ENCODE measurements around the gene ESR1. TPM values are rescaled to one million over a fixed set of nuclear protein-coding genes. Genes with fewer than 3 reads are reported as not detected.
A peak's percentile ranks its signal among the peaks of the same experiment; 100 is the strongest.
"Not testable (repeated sequence)": the region's sequence is repeated elsewhere in the genome, so short reads cannot be mapped to it uniquely, and the experiment has no call there.

The ESR1 gene
- total and polyA plus RNA-seq, 5 donors, result 0.70 to 3.3 (median 2.1) TPM

DNA sequence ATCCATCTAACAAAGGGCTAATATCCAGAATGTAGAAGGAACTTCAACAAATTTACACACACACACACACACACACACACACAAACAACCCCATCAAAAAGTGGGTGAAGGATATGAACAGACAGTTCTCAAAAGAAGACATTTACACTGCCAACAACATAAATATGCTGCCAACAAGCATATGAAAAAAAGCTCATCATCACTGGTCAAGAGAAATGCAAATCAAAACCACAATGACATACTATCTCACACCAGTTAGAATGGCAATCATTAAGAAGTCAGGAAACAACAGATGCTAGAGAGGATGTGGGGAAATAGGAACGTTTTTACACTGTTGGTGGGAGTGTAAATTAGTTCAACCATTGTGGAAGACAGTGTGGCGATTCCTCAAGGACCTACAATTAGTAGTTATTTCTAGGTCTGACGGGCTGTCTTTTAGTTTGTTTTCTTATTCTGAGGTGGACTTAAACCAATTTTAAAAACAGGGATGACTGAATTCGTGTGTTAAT lies 59.9 kb downstream of the ESR1 start:
- H3K9me3 ChIP-seq (ENCODE audit: control insufficient read depth, low read length); H3K27me3 ChIP-seq (ENCODE audit: control insufficient read depth, insufficient read depth); H3K27ac ChIP-seq (ENCODE audit: low read length); H3K4me1 ChIP-seq (ENCODE audit: control insufficient read depth, insufficient read depth, low read length); DNase-seq; intact Hi-C loops (cut with DNase I); H3K4me3 ChIP-seq (ENCODE audit: low read length); ATAC-seq: not testable (repeated sequence)
- WGBS, result 54% methylated on average over 4 of the region's 4 CpGs

DNA sequence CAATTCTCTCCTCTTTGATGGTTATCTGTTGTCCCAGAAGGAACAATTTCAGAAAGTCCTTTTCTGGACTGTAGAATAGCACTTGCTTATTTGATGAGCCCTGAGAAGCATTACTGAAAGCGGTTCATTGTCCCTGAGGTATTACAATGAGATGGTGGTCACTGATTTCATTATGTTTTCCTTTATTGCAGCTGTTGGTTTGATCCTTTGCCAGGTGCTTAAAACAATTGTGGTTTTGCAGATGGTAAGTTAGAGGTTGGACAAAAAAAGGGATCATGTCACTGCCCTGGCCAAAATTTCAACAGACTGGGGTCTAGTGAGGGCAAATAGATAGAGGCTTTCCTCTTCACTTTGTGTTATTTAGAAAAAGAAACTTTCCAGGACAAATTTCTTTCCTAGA lies 61.9 kb downstream of the ESR1 start:
- H3K27me3 ChIP-seq (ENCODE audit: control insufficient read depth, insufficient read depth), result no peaks in the 10 kb centered on the region
- ATAC-seq, result no peak
- DNase-seq, result no peak
- H3K4me3 ChIP-seq (ENCODE audit: low read length), result no peak overlapping the region
- no peaks in the 10 kb centered on the region for H3K4me1 ChIP-seq (ENCODE audit: control insufficient read depth, insufficient read depth, low read length)
- intact Hi-C loops (cut with DNase I), result no loop called here
- H3K9me3 ChIP-seq (ENCODE audit: control insufficient read depth, low read length), result no peaks in the 10 kb centered on the region
- WGBS, result 46% methylated on average over 1 of the region's 1 CpG
- no peak overlapping the region for H3K27ac ChIP-seq (ENCODE audit: low read length)

DNA sequence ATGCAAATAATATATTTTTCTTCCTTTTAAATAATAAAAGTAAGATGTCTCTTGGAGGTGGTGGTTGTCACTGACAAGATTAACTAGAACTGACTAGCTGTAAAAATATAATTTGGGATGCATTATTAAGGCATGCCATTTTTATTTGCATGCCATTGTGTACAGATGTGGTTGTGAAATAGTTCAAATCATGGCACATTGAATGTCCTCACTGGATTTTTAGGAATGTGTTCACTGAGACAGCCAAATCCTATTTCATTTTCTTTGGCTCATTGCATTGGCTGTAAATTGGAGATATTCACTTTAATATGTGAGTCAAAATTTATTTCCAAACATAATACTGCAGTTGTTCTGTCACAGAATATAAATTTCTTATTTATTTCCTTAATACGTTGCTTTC lies 62.3 kb downstream of the ESR1 start:
- DNase-seq, result no peak
- intact Hi-C loops (cut with DNase I), result no loop called here
- peak in 1 of 2 donors; percentile 74 for ATAC-seq
- H3K27me3 ChIP-seq (ENCODE audit: control insufficient read depth, insufficient read depth), result no peaks in the 10 kb centered on the region
- no peaks in the 10 kb centered on the region for H3K9me3 ChIP-seq (ENCODE audit: control insufficient read depth, low read length)
- H3K4me3 ChIP-seq (ENCODE audit: low read length), result no peak overlapping the region
- WGBS, result 38% methylated on average over 1 of the region's 1 CpG
- no peak overlapping the region for H3K27ac ChIP-seq (ENCODE audit: low read length)
- no peaks in the 10 kb centered on the region for H3K4me1 ChIP-seq (ENCODE audit: control insufficient read depth, insufficient read depth, low read length)

DNA sequence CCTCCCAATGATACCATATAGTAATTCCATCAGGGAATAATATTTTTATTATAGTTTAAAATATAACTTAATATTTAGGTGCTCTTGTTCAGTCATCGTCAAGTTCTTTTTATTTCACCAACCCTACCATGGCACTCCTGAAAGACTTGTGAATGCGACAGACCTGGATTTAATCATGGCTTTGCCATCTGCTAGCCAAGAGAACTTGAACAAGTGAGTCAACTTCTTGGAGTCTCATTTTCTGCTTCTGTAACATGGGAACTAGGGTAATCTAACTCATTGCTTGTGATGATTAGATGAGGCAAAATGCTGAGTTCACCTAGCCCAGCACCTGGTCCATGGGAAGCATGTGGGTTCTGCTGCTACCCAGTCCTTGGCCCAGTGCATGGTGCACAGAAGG lies 62.9 kb downstream of the ESR1 start:
- Histone ChIP-seq H3K4me3 (ENCODE audit: low read length) (no peak overlapping the region), H3K27ac (ENCODE audit: low read length) (no peak overlapping the region), H3K27me3 (ENCODE audit: control insufficient read depth, insufficient read depth) (no peaks in the 10 kb centered on the region), H3K9me3 (ENCODE audit: control insufficient read depth, low read length) (no peaks in the 10 kb centered on the region), H3K4me1 (ENCODE audit: control insufficient read depth, insufficient read depth, low read length) (no peaks in the 10 kb centered on the region)
- WGBS, result 86% methylated on average over 2 of the region's 2 CpGs
- intact Hi-C loops (cut with DNase I), result no loop called here
- DNase-seq, result no peak
- no peak for ATAC-seq

DNA sequence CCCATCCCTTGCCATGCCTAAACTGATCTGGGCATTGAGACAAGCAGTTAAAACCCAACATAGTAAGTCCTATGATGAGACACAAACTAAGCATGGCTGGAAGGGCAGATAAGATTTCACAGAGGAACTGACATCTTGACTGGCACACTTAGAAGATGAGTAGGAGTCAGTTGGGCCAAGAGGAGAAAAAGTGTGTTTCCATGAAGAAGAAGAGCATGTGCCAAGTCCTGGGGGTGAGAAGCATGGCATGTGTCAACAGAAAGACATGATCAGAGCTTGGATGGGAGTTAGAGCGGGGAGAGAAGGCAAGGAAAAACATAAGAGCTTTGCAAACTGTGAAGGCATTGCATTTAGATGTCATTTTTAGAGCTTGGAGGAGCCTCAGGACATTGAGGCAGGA lies 68.0 kb downstream of the ESR1 start:
- DNase-seq (no peak), ATAC-seq (no peak)
- peaks cover 1% of the 10 kb centered on the region for H3K4me1 ChIP-seq (ENCODE audit: control insufficient read depth, insufficient read depth, low read length)
- H3K27ac ChIP-seq (ENCODE audit: low read length), result no peak overlapping the region
- WGBS, result 47% methylated on average over 1 of the region's 1 CpG
- H3K9me3 ChIP-seq (ENCODE audit: control insufficient read depth, low read length), result no peaks in the 10 kb centered on the region
- H3K4me3 ChIP-seq (ENCODE audit: low read length), result no peak overlapping the region
- H3K27me3 ChIP-seq (ENCODE audit: control insufficient read depth, insufficient read depth), result no peaks in the 10 kb centered on the region
- intact Hi-C loops (cut with DNase I), result no loop called here

DNA sequence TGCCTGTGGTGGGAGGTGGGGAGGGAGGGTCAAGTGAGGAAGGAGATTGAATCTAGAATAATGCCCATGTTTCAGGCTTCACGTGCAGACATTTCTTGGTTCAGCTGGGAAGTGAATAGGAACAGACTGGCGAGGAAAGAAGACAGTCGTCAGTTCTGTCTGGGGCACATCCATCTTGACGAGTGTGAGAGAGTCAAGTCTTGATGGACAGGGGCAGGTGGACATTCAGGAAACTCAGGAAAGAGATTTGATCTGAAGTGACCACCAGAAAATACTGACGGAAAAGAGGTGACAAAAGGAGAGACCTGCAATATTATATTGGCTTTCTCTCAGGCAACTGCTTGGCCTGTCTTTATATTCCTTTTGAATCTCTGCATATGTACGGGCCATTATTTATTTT lies 68.6 kb downstream of the ESR1 start:
- H3K27ac ChIP-seq (ENCODE audit: low read length), result no peak overlapping the region
- peaks cover 1% of the 10 kb centered on the region for H3K4me1 ChIP-seq (ENCODE audit: control insufficient read depth, insufficient read depth, low read length)
- H3K27me3 ChIP-seq (ENCODE audit: control insufficient read depth, insufficient read depth), result no peaks in the 10 kb centered on the region
- intact Hi-C loops (cut with DNase I), result no loop called here
- H3K9me3 ChIP-seq (ENCODE audit: control insufficient read depth, low read length), result no peaks in the 10 kb centered on the region
- DNase-seq (no peak), ATAC-seq (no peak)
- H3K4me3 ChIP-seq (ENCODE audit: low read length), result no peak overlapping the region
- 85% methylated on average over 6 of the region's 6 CpGs for WGBS

DNA sequence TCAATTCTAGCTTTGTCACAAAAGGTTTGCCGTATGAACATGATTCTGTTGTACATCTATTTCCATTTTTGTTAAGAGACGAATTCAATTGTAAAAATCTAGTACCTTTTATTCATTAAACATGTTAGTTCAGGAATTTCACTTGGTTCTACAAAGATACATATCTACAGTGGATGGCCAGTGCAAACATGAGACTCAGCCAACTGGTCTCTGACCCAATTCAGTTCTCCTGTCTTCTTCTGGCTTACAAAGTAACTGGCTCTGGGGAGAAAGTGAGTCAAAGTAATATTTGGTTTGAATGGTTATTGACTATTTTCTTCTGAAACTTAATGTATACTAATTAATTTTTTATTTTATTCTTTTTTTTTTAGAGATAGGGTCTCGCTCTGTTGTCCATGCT lies 70.0 kb downstream of the ESR1 start:
- Histone ChIP-seq H3K4me1 (ENCODE audit: control insufficient read depth, insufficient read depth, low read length) (peaks cover 1% of the 10 kb centered on the region), H3K4me3 (ENCODE audit: low read length) (no peak overlapping the region), H3K27me3 (ENCODE audit: control insufficient read depth, insufficient read depth) (no peaks in the 10 kb centered on the region), H3K9me3 (ENCODE audit: control insufficient read depth, low read length) (no peaks in the 10 kb centered on the region), H3K27ac (ENCODE audit: low read length) (no peak overlapping the region)
- intact Hi-C loops (cut with DNase I), result no loop called here
- 92% methylated on average over 3 of the region's 3 CpGs for WGBS
- DNase-seq (no peak), ATAC-seq (no peak)

DNA sequence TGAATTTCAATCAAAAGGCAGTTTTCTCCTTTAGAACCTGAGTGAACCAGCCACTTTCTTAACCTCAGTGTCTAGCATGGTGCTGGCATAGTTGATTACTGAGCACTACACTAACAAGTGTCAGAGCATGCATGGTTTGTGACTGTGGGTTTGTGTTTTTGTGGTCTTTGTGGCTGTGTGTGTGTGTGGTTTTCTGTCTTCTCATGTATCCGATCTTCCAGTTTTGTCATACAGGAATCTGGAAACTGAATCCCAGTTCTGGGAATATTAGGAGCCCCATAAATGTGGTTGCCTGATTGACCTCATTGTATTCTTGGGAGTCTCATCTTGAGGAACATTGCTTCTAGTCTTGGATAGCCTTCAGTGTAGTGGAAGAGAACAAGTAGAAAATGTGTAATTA lies 73.7 kb downstream of the ESR1 start:
- Histone ChIP-seq H3K27ac (ENCODE audit: low read length) (no peak overlapping the region), H3K9me3 (ENCODE audit: control insufficient read depth, low read length) (no peaks in the 10 kb centered on the region), H3K27me3 (ENCODE audit: control insufficient read depth, insufficient read depth) (no peaks in the 10 kb centered on the region), H3K4me3 (ENCODE audit: low read length) (no peak overlapping the region), H3K4me1 (ENCODE audit: control insufficient read depth, insufficient read depth, low read length) (peaks cover 1% of the 10 kb centered on the region)
- ATAC-seq, result no peak
- no peak for DNase-seq
- intact Hi-C loops (cut with DNase I), result no loop called here
- WGBS, result 85% methylated on average over 1 of the region's 1 CpG

DNA sequence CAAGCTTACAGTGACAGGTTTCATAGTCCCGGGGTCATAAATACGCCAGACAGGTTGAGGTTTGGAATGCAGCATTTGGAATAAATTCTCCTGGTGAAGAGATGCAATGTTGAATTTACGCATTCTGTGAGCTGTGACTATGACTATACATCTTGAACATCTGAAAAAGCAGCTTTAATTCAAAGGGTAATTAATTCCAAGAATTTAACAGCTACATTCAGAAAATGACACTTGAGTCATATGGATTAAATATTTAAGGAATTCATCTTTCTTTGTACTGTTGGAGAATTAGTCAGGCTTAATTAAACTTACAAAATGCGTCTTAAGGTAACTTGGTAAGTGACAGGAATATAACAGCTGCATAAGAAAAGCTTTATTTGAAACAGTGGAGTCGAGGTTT lies 74.7 kb downstream of the ESR1 start:
- no peaks in the 10 kb centered on the region for H3K9me3 ChIP-seq (ENCODE audit: control insufficient read depth, low read length)
- H3K4me1 ChIP-seq (ENCODE audit: control insufficient read depth, insufficient read depth, low read length), result no peaks in the 10 kb centered on the region
- 89% methylated on average over 5 of the region's 5 CpGs for WGBS
- DNase-seq (no peak), ATAC-seq (no peak)
- no peaks in the 10 kb centered on the region for H3K27me3 ChIP-seq (ENCODE audit: control insufficient read depth, insufficient read depth)
- no peak overlapping the region for H3K27ac ChIP-seq (ENCODE audit: low read length)
- intact Hi-C loops (cut with DNase I), result no loop called here
- no peak overlapping the region for H3K4me3 ChIP-seq (ENCODE audit: low read length)

DNA sequence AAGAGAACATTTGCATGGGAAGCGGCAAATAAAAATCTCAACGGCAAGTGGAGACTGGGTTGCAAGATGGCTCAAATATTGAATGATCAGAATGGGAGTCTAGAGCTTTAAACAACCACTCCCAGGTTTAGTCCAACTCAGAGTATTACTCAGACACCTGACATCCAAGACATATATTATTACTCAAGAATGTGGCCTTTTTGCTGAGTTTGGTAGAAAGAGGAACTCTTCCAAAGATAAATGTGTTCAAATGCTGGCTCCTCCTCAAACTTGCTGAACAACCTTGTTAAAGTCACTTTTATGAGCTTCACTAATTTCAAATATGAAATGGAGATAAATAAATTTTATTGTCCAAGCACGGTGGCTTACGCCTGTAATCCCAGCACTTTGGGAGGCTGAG lies 77.8 kb downstream of the ESR1 start:
- intact Hi-C loops (cut with DNase I), result no loop called here

DNA sequence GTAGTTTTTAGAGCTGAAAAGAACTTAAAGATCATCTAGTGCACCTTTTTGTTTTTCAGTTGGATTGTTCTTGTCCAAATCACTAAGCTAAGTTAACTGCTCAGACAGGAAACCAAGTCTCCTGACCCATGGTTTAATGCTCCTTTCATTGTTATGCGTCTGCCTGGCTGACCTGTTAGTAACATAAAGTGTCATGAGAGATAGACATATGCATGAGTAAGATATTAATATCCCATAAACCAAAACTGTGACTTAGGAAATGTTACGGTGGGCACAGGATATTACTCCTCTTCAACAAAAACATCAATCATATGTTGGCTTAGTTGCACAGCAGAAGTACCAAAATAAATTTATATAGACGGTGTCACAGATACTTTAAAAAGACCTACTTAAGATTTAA lies 84.0 kb downstream of the ESR1 start:
- Histone ChIP-seq H3K4me3 (ENCODE audit: low read length) (no peak overlapping the region), H3K27ac (ENCODE audit: low read length) (no peak overlapping the region), H3K9me3 (ENCODE audit: control insufficient read depth, low read length) (no peaks in the 10 kb centered on the region), H3K4me1 (ENCODE audit: control insufficient read depth, insufficient read depth, low read length) (no peaks in the 10 kb centered on the region), H3K27me3 (ENCODE audit: control insufficient read depth, insufficient read depth) (no peaks in the 10 kb centered on the region)
- DNase-seq, result no peak
- intact Hi-C loops (cut with DNase I), result no loop called here
- ATAC-seq, result no peak
- WGBS, result 71% methylated on average over 3 of the region's 3 CpGs

More for the DNA sequence above, 77.8 kb downstream of the ESR1 start:
- Histone ChIP-seq H3K27ac (ENCODE audit: low read length) (no peak overlapping the region), H3K27me3 (ENCODE audit: control insufficient read depth, insufficient read depth) (no peaks in the 10 kb centered on the region), H3K4me3 (ENCODE audit: low read length) (no peak overlapping the region), H3K4me1 (ENCODE audit: control insufficient read depth, insufficient read depth, low read length) (no peaks in the 10 kb centered on the region), H3K9me3 (ENCODE audit: control insufficient read depth, low read length) (no peaks in the 10 kb centered on the region)
- DNase-seq (no peak), ATAC-seq (no peak)
- WGBS, result 95% methylated on average over 4 of the region's 4 CpGs

DNA sequence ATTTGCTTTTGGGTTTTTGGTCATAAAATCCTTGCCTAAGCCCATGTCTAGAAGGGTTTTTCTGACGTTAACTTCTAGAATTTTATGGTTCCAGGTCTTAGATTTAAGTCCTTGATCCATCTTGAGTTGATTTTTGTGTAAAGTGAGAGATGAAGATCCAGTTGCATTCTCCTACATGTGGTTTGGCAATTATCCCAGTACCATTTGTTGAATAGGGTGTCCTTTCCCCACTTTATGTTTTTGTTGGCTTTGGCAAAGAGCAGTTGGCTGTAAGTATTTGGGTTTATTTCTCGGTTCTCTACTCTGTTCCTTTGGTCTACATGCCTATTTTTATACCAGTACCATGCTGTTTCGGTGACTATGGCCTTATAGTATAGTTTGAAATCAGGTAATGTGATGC lies 86.9 kb downstream of the ESR1 start:
- H3K4me1 ChIP-seq (ENCODE audit: control insufficient read depth, insufficient read depth, low read length); H3K4me3 ChIP-seq (ENCODE audit: low read length); DNase-seq; H3K27me3 ChIP-seq (ENCODE audit: control insufficient read depth, insufficient read depth); H3K9me3 ChIP-seq (ENCODE audit: control insufficient read depth, low read length); H3K27ac ChIP-seq (ENCODE audit: low read length); ATAC-seq; intact Hi-C loops (cut with DNase I): not testable (repeated sequence)
- 45% methylated on average over 3 of the region's 3 CpGs for WGBS

Measured in right cardiac atrium (tissue), 5 donors.